ENCODE results near the gene P2RY14. TPM values are rescaled to one million over a fixed set of nuclear protein-coding genes. Genes with fewer than 3 reads are reported as not detected.
A peak's percentile ranks its signal among the peaks of the same experiment; 100 is the strongest.

Gene P2RY14
- polyA plus RNA-seq, 1 donor (not counting 4 experiments of a cell fraction or from before 2014, with no cell fraction given) = not detected

DNA sequence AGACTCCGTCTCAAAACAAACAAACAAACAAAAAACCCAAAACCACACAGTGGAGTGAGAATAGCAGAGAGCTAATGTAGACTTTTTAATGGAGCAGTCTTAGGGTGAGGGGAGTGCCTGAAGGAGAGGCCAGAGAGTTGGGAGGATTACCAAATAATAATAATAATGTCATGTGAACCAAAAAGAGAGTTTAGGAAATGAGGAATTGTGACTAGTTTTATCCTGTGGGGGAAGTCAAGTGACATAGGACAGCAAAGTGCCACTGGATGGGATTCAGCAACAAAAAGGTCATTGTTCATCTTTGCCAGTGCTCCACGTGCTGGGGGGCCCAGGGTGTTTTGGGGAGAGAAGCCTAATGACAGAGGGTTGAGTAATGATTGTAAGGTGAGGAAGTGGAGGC is 25.4 kb upstream of the P2RY14 start:
- H3K79me2 ChIP-seq (ENCODE audit: control insufficient read depth, insufficient read depth, low read length) = peaks cover 72% of the 10 kb centered on the region
- H3K4me3 ChIP-seq (ENCODE audit: control insufficient read depth in 2 of 3, extremely low read depth in 1 of 3, insufficient read depth in 2 of 3, low read depth in 1 of 3, low read length in 3 of 3) = no peak overlapping the region
- DNase-seq (ENCODE audit: low read depth, low spot score) (no peak), FAIRE-seq (no peak)
- no peaks in the 10 kb centered on the region for H3K9me1 ChIP-seq (ENCODE audit: control insufficient read depth, extremely low read depth, insufficient read depth, low read length)
- H3K27ac ChIP-seq (ENCODE audit: control insufficient read depth, insufficient read depth, low read length) = peak overlapping the region; percentile 98
- H3K9ac ChIP-seq (ENCODE audit: control insufficient read depth, extremely low read depth, insufficient read depth, low read length) = peak overlapping the region; percentile 79
- dilution Hi-C loops (cut with MboI; ENCODE audit: extremely low pct_ligation_motif_present, low sequenced_read_pairs) = no loop called here
- peaks cover 68% of the 10 kb centered on the region for H3K4me1 ChIP-seq (ENCODE audit: control insufficient read depth, extremely low read depth, insufficient read depth, low read length)
- H3K27me3 ChIP-seq (ENCODE audit: control insufficient read depth, extremely low read depth, insufficient read depth, low read length) = no peaks in the 10 kb centered on the region
- no peak for TF ChIP-seq CTCF (optimal IDR thresholded peaks at IDR 0.05 in 1 of 3, IDR thresholded peaks at IDR 0.05 in 1 of 3, conservative IDR thresholded peaks at IDR 0.05 in 1 of 3; ENCODE audit: extremely low read depth in 1 of 3, insufficient read depth in 2 of 3, low read length in 3 of 3)
- no peak for TF ChIP-seq EZH2 (IDR thresholded peaks at IDR 0.05; ENCODE audit: low read length)
- H3K9me3 ChIP-seq (ENCODE audit: control insufficient read depth, low read depth, low read length) = no peaks in the 10 kb centered on the region
- no peaks in the 10 kb centered on the region for H4K20me1 ChIP-seq (ENCODE audit: control insufficient read depth, extremely low read depth, insufficient read depth, low read length)
- H3K4me2 ChIP-seq (ENCODE audit: control insufficient read depth, extremely low read depth, insufficient read depth, low read depth, low read length) = peak overlapping the region; percentile 93
- H2AFZ ChIP-seq (ENCODE audit: control insufficient read depth, low read length) = no peak overlapping the region
- H3K36me3 ChIP-seq (ENCODE audit: control insufficient read depth in 2 of 2, extremely low read depth in 1 of 2, insufficient read depth in 2 of 2, low read length in 2 of 2) = peaks cover 20 to 21% of the 10 kb centered on the region in 2 experiments

- peaks cover 24 to 30% of the 10 kb centered on the region in 2 experiments for H3K36me3 ChIP-seq (ENCODE audit: control insufficient read depth in 2 of 2, extremely low read depth in 1 of 2, insufficient read depth in 2 of 2, low read length in 2 of 2)
- DNase-seq (ENCODE audit: low read depth, low spot score) (no peak), FAIRE-seq (peak; percentile 41)
- H4K20me1 ChIP-seq (ENCODE audit: control insufficient read depth, extremely low read depth, insufficient read depth, low read length) = no peaks in the 10 kb centered on the region
- H2AFZ ChIP-seq (ENCODE audit: control insufficient read depth, low read length) = no peak overlapping the region
- dilution Hi-C loops (cut with MboI; ENCODE audit: extremely low pct_ligation_motif_present, low sequenced_read_pairs) = no loop called here
- H3K4me3 ChIP-seq (ENCODE audit: control insufficient read depth in 2 of 3, extremely low read depth in 1 of 3, insufficient read depth in 2 of 3, low read depth in 1 of 3, low read length in 3 of 3) = peak overlapping the region in 2 of 3 experiments; percentile 24 to 30
- H3K4me1 ChIP-seq (ENCODE audit: control insufficient read depth, extremely low read depth, insufficient read depth, low read length) = peaks cover 50% of the 10 kb centered on the region
- H3K4me2 ChIP-seq (ENCODE audit: control insufficient read depth, extremely low read depth, insufficient read depth, low read depth, low read length) = peak overlapping the region; percentile 58
- peaks cover 63% of the 10 kb centered on the region for H3K79me2 ChIP-seq (ENCODE audit: control insufficient read depth, insufficient read depth, low read length)
- peak overlapping the region; percentile 56 for H3K9ac ChIP-seq (ENCODE audit: control insufficient read depth, extremely low read depth, insufficient read depth, low read length)
- TF ChIP-seq CTCF (optimal IDR thresholded peaks at IDR 0.05 in 1 of 3, IDR thresholded peaks at IDR 0.05 in 1 of 3, conservative IDR thresholded peaks at IDR 0.05 in 1 of 3; ENCODE audit: extremely low read depth in 1 of 3, insufficient read depth in 2 of 3, low read length in 3 of 3) (no peak), EZH2 (IDR thresholded peaks at IDR 0.05; ENCODE audit: low read length) (no peak)
- peak overlapping the region; percentile 67 for H3K27ac ChIP-seq (ENCODE audit: control insufficient read depth, insufficient read depth, low read length)
- H3K9me1 ChIP-seq (ENCODE audit: control insufficient read depth, extremely low read depth, insufficient read depth, low read length) = no peaks in the 10 kb centered on the region
- H3K9me3 ChIP-seq (ENCODE audit: control insufficient read depth, low read depth, low read length) = no peaks in the 10 kb centered on the region
- H3K27me3 ChIP-seq (ENCODE audit: control insufficient read depth, extremely low read depth, insufficient read depth, low read length) = no peaks in the 10 kb centered on the region
These were observed 23.4 kb upstream of the P2RY14 start for GRCh38 chr3:151301787-151302186.
